Fibroblast of lung (primary cell): ENCODE measurements around the gene SHISA8.

Source experiments
- EZH2 ChIP-seq: IDR thresholded peaks from 2 replicates; pipeline ENCODE4 v1.5.1; 2012; ENCODE audit warnings: low read length, control low read depth, mild to moderate bottlenecking; ENCODE audit errors: missing control alignments
- TF ChIP-seq, protein P1 (sequence below), 2 donors: IDR thresholded peaks in 1 of 2; conservative IDR thresholded peaks in 1 of 2; 1 replicate in 1 of 2; 2 replicates in 1 of 2; pipeline ENCODE4 v1.5.1; 2011 to 2012; ENCODE audit warnings: low read length in 2 of 2, control low read depth in 1 of 2, inconsistent platforms in 1 of 2, low read depth in 1 of 2, mild to moderate bottlenecking in 1 of 2

DNA sequence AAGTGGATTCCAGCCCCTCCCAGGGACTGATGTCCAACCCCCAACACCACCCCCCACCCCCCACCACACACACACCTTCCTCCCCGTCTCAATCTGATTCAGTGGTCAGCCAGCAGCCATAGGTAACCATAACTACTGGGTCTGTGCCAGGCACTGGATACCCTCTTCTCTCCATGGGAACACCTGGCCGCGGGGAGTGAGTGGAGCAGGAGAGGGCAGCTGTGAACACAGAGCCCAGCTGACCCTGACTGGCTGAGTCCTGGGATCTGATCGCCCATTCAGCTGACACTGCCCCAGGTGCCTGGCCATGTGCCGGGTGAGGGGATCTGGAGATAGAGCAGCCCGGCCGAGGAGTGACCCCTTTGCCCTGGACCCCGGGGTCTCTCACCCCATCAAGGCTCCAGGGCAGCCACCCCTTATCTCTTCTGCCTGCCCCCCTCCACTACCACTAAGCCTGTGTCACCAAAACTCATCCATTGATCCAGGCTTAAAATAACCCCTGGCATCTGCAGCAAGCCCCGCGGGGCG is 2.6 kb upstream of the SHISA8 start:
- TF ChIP-seq, protein P1, sequence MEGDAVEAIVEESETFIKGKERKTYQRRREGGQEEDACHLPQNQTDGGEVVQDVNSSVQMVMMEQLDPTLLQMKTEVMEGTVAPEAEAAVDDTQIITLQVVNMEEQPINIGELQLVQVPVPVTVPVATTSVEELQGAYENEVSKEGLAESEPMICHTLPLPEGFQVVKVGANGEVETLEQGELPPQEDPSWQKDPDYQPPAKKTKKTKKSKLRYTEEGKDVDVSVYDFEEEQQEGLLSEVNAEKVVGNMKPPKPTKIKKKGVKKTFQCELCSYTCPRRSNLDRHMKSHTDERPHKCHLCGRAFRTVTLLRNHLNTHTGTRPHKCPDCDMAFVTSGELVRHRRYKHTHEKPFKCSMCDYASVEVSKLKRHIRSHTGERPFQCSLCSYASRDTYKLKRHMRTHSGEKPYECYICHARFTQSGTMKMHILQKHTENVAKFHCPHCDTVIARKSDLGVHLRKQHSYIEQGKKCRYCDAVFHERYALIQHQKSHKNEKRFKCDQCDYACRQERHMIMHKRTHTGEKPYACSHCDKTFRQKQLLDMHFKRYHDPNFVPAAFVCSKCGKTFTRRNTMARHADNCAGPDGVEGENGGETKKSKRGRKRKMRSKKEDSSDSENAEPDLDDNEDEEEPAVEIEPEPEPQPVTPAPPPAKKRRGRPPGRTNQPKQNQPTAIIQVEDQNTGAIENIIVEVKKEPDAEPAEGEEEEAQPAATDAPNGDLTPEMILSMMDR (conservative IDR thresholded peaks at IDR 0.05 in 1 of 2, IDR thresholded peaks at IDR 0.05 in 1 of 2; ENCODE audit: low read depth in 1 of 2, low read length in 2 of 2) = no peak
- TF ChIP-seq EZH2 = no peak
